ENCODE results near the gene TKFC. TPM values are rescaled to one million over a fixed set of nuclear protein-coding genes. Genes with fewer than 3 reads are reported as not detected.

TKFC gene
- total and polyA plus RNA-seq, 2 experiments from 2014 or later = 42.3 to 104 TPM

- no peak for DNase-seq (ENCODE audit: low spot score)
- 86% methylated on average over 8 of the region's 8 CpGs for WGBS (ENCODE audit: low lambda C conversion rate, missing lambda C conversion rate)
- Histone ChIP-seq H3K27me3 (no peaks in the 10 kb centered on the region), H3K36me3 (replicated peaks; ENCODE audit: insufficient read depth, low read depth) (no peaks in the 10 kb centered on the region), H3K9me2 (replicated peaks; ENCODE audit: insufficient read depth) (no peaks in the 10 kb centered on the region), H3K27ac (no peak overlapping the region), H3K4me2 (no peak overlapping the region), H3K9me3 (ENCODE audit: low read depth) (no peaks in the 10 kb centered on the region), H2AFZ (no peak overlapping the region), H3K4me3 (no peak overlapping the region), H3K79me2 (no peaks in the 10 kb centered on the region), H4K20me1 (ENCODE audit: insufficient read depth, poor library complexity, severe bottlenecking) (no peaks in the 10 kb centered on the region), H3K4me1 (ENCODE audit: insufficient read depth) (no peaks in the 10 kb centered on the region)
- no peak for TF ChIP-seq EZH2phosphoT487 (IDR thresholded peaks at IDR 0.05; ENCODE audit: low read depth, severe bottlenecking, unreplicated experiment)
- no peak for TF ChIP-seq CTCF (IDR thresholded peaks at IDR 0.05; ENCODE audit: poor library complexity)
- TF ChIP-seq EZH2 (IDR thresholded peaks at IDR 0.05; ENCODE audit: borderline replicate concordance) = no peak
Measured at GRCh38 chr11:61352038-61352437, 19.0 kb downstream of the TKFC start.

DNA sequence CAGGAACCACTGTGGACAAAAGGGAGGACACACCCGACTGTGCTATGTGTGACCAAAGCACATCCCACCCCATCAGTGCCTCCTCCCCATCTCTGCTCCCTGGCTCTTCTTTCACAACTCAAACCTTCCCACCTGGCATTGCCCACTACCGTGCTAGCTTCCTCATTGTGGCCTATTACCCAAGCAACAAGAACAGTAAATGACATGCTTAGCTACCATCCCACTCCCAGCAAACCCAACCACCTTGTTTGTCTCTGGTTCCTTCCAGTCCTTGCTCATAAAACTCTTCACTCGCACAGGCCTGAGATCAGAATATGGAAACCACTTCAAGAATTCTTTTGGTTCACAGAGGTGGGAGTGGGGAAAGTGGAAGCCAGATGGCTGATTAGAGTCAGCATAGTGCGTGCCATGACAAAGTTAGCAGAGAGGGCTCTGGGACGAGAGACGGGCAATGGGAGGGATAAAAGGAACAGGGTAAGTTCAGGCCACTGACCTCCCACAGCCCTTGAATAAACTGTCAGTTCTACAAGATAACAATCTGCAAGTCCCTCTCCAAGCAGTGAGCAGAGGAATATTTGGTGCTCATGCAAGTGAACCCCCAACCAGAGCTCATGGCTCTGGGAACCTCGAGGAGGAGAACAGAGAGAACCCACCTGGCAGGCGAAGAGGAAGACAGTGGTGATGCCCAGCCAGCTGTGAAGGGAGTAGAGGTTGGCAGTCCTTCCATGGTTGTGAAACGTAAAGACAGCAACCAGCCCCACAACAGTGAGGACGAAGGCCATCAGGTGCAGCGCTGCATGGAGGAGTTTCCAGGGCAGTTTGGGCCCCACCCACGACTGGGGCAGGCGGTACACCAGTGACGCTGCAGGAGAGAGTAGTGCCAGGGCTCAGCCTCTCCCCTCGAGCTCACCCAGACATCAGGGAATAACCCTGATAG is 20.4 kb downstream of the TKFC start:
- H3K4me3 ChIP-seq = no peak overlapping the region
- TF ChIP-seq CTCF (IDR thresholded peaks at IDR 0.05; ENCODE audit: poor library complexity) (no peak), EZH2phosphoT487 (IDR thresholded peaks at IDR 0.05; ENCODE audit: low read depth, severe bottlenecking, unreplicated experiment) (no peak), EZH2 (IDR thresholded peaks at IDR 0.05; ENCODE audit: borderline replicate concordance) (no peak)
- no peak for DNase-seq (ENCODE audit: low spot score)
- H2AFZ ChIP-seq = no peak overlapping the region
- H3K4me1 ChIP-seq (ENCODE audit: insufficient read depth) = no peaks in the 10 kb centered on the region
- no peaks in the 10 kb centered on the region for H3K9me3 ChIP-seq (ENCODE audit: low read depth)
- no peaks in the 10 kb centered on the region for H3K36me3 ChIP-seq (replicated peaks; ENCODE audit: insufficient read depth, low read depth)
- H3K27me3 ChIP-seq = no peaks in the 10 kb centered on the region
- H3K27ac ChIP-seq = no peak overlapping the region
- H4K20me1 ChIP-seq (ENCODE audit: insufficient read depth, poor library complexity, severe bottlenecking) = no peaks in the 10 kb centered on the region
- H3K9me2 ChIP-seq (replicated peaks; ENCODE audit: insufficient read depth) = no peaks in the 10 kb centered on the region
- 92% methylated on average over 15 of the region's 15 CpGs for WGBS (ENCODE audit: low lambda C conversion rate, missing lambda C conversion rate)
- H3K4me2 ChIP-seq = no peak overlapping the region
- H3K79me2 ChIP-seq = peaks cover 6% of the 10 kb centered on the region

- Histone ChIP-seq H3K4me2 (no peak overlapping the region), H2AFZ (no peak overlapping the region), H4K20me1 (ENCODE audit: insufficient read depth, poor library complexity, severe bottlenecking) (no peaks in the 10 kb centered on the region), H3K27ac (no peak overlapping the region), H3K4me1 (ENCODE audit: insufficient read depth) (no peaks in the 10 kb centered on the region), H3K9me2 (replicated peaks; ENCODE audit: insufficient read depth) (no peaks in the 10 kb centered on the region), H3K9me3 (ENCODE audit: low read depth) (no peaks in the 10 kb centered on the region), H3K27me3 (no peaks in the 10 kb centered on the region), H3K4me3 (no peak overlapping the region), H3K36me3 (replicated peaks; ENCODE audit: insufficient read depth, low read depth) (no peaks in the 10 kb centered on the region), H3K79me2 (peaks cover 6% of the 10 kb centered on the region)
- WGBS (ENCODE audit: low lambda C conversion rate, missing lambda C conversion rate) = 96% methylated on average over 2 of the region's 2 CpGs
- TF ChIP-seq EZH2 (IDR thresholded peaks at IDR 0.05; ENCODE audit: borderline replicate concordance) (no peak), CTCF (IDR thresholded peaks at IDR 0.05; ENCODE audit: poor library complexity) (no peak), EZH2phosphoT487 (IDR thresholded peaks at IDR 0.05; ENCODE audit: low read depth, severe bottlenecking, unreplicated experiment) (no peak)
- DNase-seq (ENCODE audit: low spot score) = no peak
Measured at GRCh38 chr11:61354208-61354607, 21.2 kb downstream of the TKFC start.

Measured in hepatocyte (in vitro differentiated cells).